ENCODE results near the gene IGFL1.
"Not testable (repeated sequence)": the region's sequence is repeated elsewhere in the genome, so short reads cannot be mapped to it uniquely, and the experiment has no call there.

Gene IGFL1

GRCh38 chr19:46226438-46226973 is 3.0 kb upstream of the IGFL1 start:
- no peak for DNase-seq

GRCh38 chr19:46232029-46232428 is 2.5 kb downstream of the IGFL1 start:
- no peak for DNase-seq

- DNase-seq = no peak
Measured at GRCh38 chr19:46232468-46232867, 2.9 kb downstream of the IGFL1 start.

GRCh38 chr19:46232938-46233621 is 3.5 kb downstream of the IGFL1 start:
- no peak for DNase-seq

GRCh38 chr19:46233871-46234270 is 4.3 kb downstream of the IGFL1 start:
- not testable (repeated sequence) for DNase-seq

GRCh38 chr19:46238141-46238540 is 8.6 kb downstream of the IGFL1 start:
- not testable (repeated sequence) for DNase-seq

- no peak for DNase-seq
Measured at GRCh38 chr19:46239193-46240024, 9.9 kb downstream of the IGFL1 start.

DNA sequence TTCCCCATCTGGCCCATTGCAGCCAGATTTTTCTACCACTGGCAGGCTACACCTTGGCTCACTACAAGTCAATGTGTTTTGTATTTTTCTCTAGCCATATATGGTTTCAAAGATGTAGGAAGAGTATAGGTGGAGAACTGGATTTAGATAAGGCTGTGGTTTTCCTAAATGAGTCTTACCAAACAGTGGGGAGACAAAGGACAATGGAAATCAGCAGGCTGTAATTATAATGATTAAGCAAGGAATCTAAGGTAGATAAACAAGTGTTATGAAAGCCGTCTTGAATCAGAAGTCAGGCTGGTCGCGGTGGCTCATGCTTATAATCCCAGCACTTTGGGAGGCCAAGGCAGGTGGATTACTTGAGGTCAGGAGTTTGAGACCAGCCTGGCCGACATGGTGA is 11.2 kb downstream of the IGFL1 start:
- DNase-seq = no peak

DNA sequence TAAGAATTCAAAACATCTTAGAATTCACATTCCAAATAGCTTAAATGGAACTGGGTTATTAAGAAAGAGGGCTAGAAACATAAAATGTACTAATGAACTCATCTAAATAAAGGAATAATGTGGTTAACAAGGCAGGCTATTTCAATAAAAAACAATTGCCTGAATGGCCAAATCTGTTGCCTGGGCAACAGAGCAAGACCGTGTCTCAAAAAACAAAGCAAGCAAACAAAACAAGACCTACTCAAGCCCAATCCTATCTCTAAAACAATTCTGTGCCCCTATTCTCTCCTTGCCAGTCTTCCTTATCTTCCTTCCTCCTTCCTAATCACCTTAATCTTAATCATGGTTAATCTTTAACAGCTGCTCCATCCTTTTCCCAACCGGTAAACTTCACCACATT is 12.1 kb downstream of the IGFL1 start:
- DNase-seq = no peak

GRCh38 chr19:46243081-46243654 is 13.6 kb downstream of the IGFL1 start:
- not testable (repeated sequence) for DNase-seq

GRCh38 chr19:46250076-46250735 is 20.7 kb downstream of the IGFL1 start:
- DNase-seq = no peak

DNA sequence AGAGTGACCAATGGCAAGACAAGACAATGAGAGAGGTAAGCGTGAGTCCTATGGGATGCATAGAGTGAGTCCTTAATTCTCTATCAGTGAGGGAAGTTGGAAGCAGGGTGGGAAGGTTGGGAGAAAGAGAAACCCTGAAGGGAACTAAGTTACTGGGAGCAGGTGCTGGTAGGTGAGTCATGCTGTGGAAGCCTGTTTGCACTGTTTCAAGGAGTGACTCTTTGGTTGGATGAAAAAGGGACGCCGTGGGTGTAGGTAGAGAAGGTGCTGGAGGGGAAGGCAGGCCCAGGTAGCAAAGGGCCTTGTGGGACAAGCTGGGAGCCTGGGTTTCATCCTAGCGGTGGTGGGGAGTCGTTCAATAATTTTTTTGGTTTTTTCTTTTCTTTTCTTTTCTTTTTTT is 21.9 kb downstream of the IGFL1 start:
- DNase-seq = no peak

DNA sequence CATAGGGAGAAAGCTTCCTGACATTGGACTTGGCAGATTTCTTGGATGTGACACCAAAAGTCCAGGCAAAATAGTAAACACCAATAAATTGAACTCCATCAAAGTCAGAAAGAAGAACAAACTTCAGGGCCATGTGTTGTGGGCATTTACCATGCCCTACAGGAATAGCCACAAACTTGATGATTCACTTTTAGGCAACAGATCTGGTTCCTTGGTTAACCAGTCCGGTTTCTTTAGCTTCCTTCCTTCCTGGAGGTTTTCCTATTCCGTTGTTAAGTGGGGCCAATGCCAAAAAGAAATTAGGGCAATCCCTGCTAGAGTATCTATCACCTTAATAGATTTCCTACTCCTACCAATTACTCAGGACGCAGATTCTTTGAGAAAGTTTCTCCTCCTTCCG is 25.2 kb downstream of the IGFL1 start:
- DNase-seq = no peak

DNA sequence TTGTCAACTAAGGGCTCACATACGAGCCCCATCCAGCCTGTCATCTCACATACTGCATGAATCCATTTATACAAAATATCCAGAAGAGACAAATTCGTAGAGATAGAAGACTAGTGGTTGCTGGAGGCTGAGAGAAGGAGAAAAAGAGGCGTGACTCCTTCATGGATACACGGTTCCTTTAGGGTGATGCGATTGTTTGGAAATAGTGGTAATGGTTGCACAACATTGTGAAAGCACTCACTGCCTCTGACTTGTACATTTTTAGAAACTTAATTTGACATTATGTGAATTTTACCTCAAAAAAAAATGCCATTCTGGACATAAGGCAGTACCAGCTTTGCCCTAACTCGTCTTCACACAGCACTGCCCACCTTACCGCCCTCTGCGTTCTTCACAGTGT is 27.3 kb downstream of the IGFL1 start:
- DNase-seq = no peak

DNA sequence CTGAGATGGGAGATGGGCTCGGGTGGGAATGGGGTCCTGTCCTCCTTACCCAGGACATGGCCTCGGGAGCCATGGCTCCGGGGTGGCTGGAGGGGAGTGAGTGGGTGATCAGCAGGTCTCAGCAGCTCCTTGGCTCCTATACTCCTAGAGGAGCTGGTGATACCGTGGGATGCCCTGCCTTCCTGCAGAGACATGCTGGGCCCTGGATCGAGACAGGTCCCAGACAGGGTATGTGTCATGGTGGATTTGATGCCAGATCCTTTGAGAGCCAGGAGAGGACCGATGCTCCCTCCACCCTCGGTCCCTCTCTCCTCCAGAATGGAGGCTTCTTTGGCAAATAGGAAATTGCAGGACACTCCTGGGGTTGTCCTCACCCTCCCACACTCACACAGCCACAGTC is 32.0 kb downstream of the IGFL1 start:
- not testable (repeated sequence) for DNase-seq

GRCh38 chr19:46262684-46263296 is 33.2 kb downstream of the IGFL1 start:
- peak; percentile 56 for DNase-seq

- not testable (repeated sequence) for DNase-seq
Measured at GRCh38 chr19:46264801-46265200, 35.3 kb downstream of the IGFL1 start.

GRCh38 chr19:46265217-46265828 is 35.8 kb downstream of the IGFL1 start:
- DNase-seq = peak; percentile 43

- no peak for DNase-seq
Measured at GRCh38 chr19:46269101-46269500, 39.6 kb downstream of the IGFL1 start.

GRCh38 chr19:46270521-46271256 is 41.1 kb downstream of the IGFL1 start:
- no peak for DNase-seq

- DNase-seq = peak; percentile 3
Measured at GRCh38 chr19:46271481-46272197, 42.1 kb downstream of the IGFL1 start.

Data from stimulated activated naive CD4-positive, alpha-beta T cell treated with Interleukin-2 at 50 U/mL for 16 hours (primary cell).